H1 (cell line): ENCODE measurements around the gene ANKRD61. TPM values are rescaled to one million over a fixed set of nuclear protein-coding genes. Genes with fewer than 3 reads are reported as not detected.

Experiments used
- polyA plus RNA-seq, 7 experiments: library from polyadenylated mRNA; depleted of rRNA in 3 of 7; stranded (reverse) in 5 of 7; unstranded in 2 of 7; fragments of >200 nt in 5 of 7; fragments of 200-250 nt in 2 of 7; gene quantifications; 1 replicate in 5 of 7; 2 replicates in 1 of 7; 4 replicates in 1 of 7; pipeline versions ENCODE4 v1.2.1 to v1.2.3, GENCODE V29; 2011 to 2013; ENCODE audit warnings: missing spikeins in 2 of 7, mixed read lengths in 2 of 7
- small RNA-seq: library from polyadenylated mRNA; stranded (forward); fragments of <200 nt; extraction: miRNeasy Mini kit (QIAGEN cat#:217004); gene quantifications from one replicate; pipeline ENCODE3, GENCODE V24; 2013; ENCODE audit not compliant: insufficient read depth
- total RNA-seq: library from RNA; stranded (reverse); fragmentation: NEBNext Ultra II Directional; extraction: Animal tissue kit (Norgen Biotek cat#: 25700); gene quantifications from 2 replicates; pipeline ENCODE4 v1.2.1, GENCODE V29; 2021

ANKRD61 gene
- total and polyA plus RNA-seq, 2 of the 8 experiments (the other 6 are each of a cell fraction or from before 2014, with no cell fraction given), result 0.23 to 0.32 TPM

Small RNA genes within 50 kb of the gene (small RNA-seq; reads per million reads assigned to genes)
- not detected for gene RF00019
- gene RNU6-218P, result not detected
- gene SNORA80D, result not detected

Other genes with a start within 250 kb of the ANKRD61 start
- gene RNF216, start 249.7 kb upstream of the ANKRD61 start, total RNA-seq, result 29.6 and 31.4 TPM in 2 replicates
- gene RNF216, start 249.7 kb upstream of the ANKRD61 start, polyA plus RNA-seq (2011; rRNA removed), result 10.8 and 11.8 TPM in 2 replicates
- not detected in 2 replicates for gene OCM, start 150.6 kb upstream of the ANKRD61 start, total RNA-seq
- not detected in 2 replicates for gene OCM, start 150.6 kb upstream of the ANKRD61 start, polyA plus RNA-seq (2011; rRNA removed)
- gene CCZ1, start 132.6 kb upstream of the ANKRD61 start, total RNA-seq, result 150 and 163 TPM in 2 replicates
- gene CCZ1, start 132.6 kb upstream of the ANKRD61 start, polyA plus RNA-seq (2011; rRNA removed), result 33.6 and 56.3 TPM in 2 replicates
- 0.17 and 0.45 TPM in 2 replicates for gene RSPH10B, start 60.7 kb upstream of the ANKRD61 start, total RNA-seq
- gene RSPH10B, start 60.7 kb upstream of the ANKRD61 start, polyA plus RNA-seq (2011; rRNA removed), result 0.17 and 0.25 TPM in 2 replicates
- 11.1 and 12.1 TPM in 2 replicates for gene PMS2, start 22.3 kb upstream of the ANKRD61 start, total RNA-seq
- 3.3 and 4.8 TPM in 2 replicates for gene PMS2, start 22.3 kb upstream of the ANKRD61 start, polyA plus RNA-seq (2011; rRNA removed)
- gene AIMP2, start 22.1 kb upstream of the ANKRD61 start, total RNA-seq, result 82.4 and 85.6 TPM in 2 replicates
- 94.7 and 99.0 TPM in 2 replicates for gene AIMP2, start 22.1 kb upstream of the ANKRD61 start, polyA plus RNA-seq (2011; rRNA removed)
- gene EIF2AK1, start 27.8 kb downstream of the ANKRD61 start, total RNA-seq, result 93.4 and 104 TPM in 2 replicates
- 39.2 and 53.5 TPM in 2 replicates for gene EIF2AK1, start 27.8 kb downstream of the ANKRD61 start, polyA plus RNA-seq (2011; rRNA removed)
- 16.2 and 16.3 TPM in 2 replicates for gene USP42, start 73.6 kb downstream of the ANKRD61 start, total RNA-seq
- gene USP42, start 73.6 kb downstream of the ANKRD61 start, polyA plus RNA-seq (2011; rRNA removed), result 3.6 and 5.1 TPM in 2 replicates
- gene CYTH3, start 241.2 kb downstream of the ANKRD61 start, total RNA-seq, result 9.7 and 11.9 TPM in 2 replicates
- 10.3 and 15.4 TPM in 2 replicates for gene CYTH3, start 241.2 kb downstream of the ANKRD61 start, polyA plus RNA-seq (2011; rRNA removed)